Measurements from ENCODE around the gene GOLGA6L26.
"Not testable (repeated sequence)": the region's sequence is repeated elsewhere in the genome, so short reads cannot be mapped to it uniquely, and the experiment has no call there.

DNA sequence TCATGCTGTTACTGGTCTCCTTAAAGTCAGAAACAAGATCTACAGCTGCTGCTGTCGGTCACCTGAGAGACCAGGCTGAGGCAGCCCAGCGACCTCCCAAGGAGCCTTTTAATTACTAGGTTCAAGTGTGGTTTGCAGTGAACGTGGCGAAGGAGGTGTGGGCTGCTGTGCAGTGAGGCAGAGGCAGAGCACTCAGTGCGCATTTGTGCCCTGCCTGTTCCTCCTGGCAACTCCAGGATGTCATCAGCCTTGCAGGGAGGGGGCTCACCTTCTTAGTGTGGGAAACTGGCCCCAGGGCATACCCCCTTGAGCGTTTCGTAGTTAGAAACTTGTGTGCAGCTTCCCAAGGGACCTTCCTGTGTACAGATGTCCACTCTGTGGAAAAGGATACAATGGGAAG is 47.2 kb upstream of the GOLGA6L26 start:
- TF ChIP-seq, protein P1, sequence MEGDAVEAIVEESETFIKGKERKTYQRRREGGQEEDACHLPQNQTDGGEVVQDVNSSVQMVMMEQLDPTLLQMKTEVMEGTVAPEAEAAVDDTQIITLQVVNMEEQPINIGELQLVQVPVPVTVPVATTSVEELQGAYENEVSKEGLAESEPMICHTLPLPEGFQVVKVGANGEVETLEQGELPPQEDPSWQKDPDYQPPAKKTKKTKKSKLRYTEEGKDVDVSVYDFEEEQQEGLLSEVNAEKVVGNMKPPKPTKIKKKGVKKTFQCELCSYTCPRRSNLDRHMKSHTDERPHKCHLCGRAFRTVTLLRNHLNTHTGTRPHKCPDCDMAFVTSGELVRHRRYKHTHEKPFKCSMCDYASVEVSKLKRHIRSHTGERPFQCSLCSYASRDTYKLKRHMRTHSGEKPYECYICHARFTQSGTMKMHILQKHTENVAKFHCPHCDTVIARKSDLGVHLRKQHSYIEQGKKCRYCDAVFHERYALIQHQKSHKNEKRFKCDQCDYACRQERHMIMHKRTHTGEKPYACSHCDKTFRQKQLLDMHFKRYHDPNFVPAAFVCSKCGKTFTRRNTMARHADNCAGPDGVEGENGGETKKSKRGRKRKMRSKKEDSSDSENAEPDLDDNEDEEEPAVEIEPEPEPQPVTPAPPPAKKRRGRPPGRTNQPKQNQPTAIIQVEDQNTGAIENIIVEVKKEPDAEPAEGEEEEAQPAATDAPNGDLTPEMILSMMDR (IDR thresholded peaks at IDR 0.05): not testable (repeated sequence)
- TF ChIP-seq POLR2A (IDR thresholded peaks at IDR 0.05): not testable (repeated sequence)

Measured in Peyer's patch (tissue), 4 donors.